CD4-positive, alpha-beta T cell treated with Interleukin-4 for 1 hour (primary cell): ENCODE measurements around the gene RITA1.
A peak's percentile ranks its signal among the peaks of the same experiment; 100 is the strongest.
"Not testable (repeated sequence)": the region's sequence is repeated elsewhere in the genome, so short reads cannot be mapped to it uniquely, and the experiment has no call there.

Experiments
- DNase-seq, 2 donors: peaks; one replicate each; pipeline ENCODE4 v3.0.0-alpha.2; 2020 to 2022

Gene RITA1

GRCh38 chr12:113185180-113186032, at the start of gene RITA1, which contains the start of gene DDX54:
RITA1 (plus strand) TSS chr12:113185721; CDS start chr12:113186747, 1,026 bp downstream.
DDX54 (minus strand) TSS chr12:113185478; CDS start chr12:113185451, 27 bp downstream.
- peak; percentile 71 to 86 for DNase-seq

GRCh38 chr12:113136128-113136989, 49.2 kb upstream of the RITA1 start:
- peak; percentile 67 to 76 for DNase-seq

GRCh38 chr12:113136990-113137511, 48.5 kb upstream of the RITA1 start:
- no peak for DNase-seq

GRCh38 chr12:113137861-113138783, 47.4 kb upstream of the RITA1 start:
- DNase-seq: no peak

- DNase-seq: no peak
These were observed 46.7 kb upstream of the RITA1 start for GRCh38 chr12:113138826-113139225.

GRCh38 chr12:113140706-113141105, 44.8 kb upstream of the RITA1 start:
- DNase-seq: no peak

GRCh38 chr12:113141716-113142115, 43.8 kb upstream of the RITA1 start:
- DNase-seq: not testable (repeated sequence)

- DNase-seq: peak in 1 of 2 donors; percentile 45
These were observed 43.2 kb upstream of the RITA1 start for GRCh38 chr12:113142173-113142885.

- no peak for DNase-seq
These were observed 42.6 kb upstream of the RITA1 start for GRCh38 chr12:113142886-113143332.

GRCh38 chr12:113143959-113144358, 41.6 kb upstream of the RITA1 start:
- DNase-seq: no peak

GRCh38 chr12:113144806-113145205, 40.7 kb upstream of the RITA1 start:
- DNase-seq: no peak

- DNase-seq: no peak
These were observed 39.6 kb upstream of the RITA1 start for GRCh38 chr12:113145720-113146551.

GRCh38 chr12:113146999-113147398, 38.5 kb upstream of the RITA1 start:
- no peak for DNase-seq

- no peak for DNase-seq
These were observed 36.0 kb upstream of the RITA1 start, which contains the start of gene CFAP73 for GRCh38 chr12:113149361-113150150. CFAP73 (plus strand) TSS chr12:113149724; CDS start chr12:113149858, 134 bp downstream.

GRCh38 chr12:113151655-113152054, 33.9 kb upstream of the RITA1 start:
- no peak for DNase-seq

GRCh38 chr12:113152196-113152834, 33.2 kb upstream of the RITA1 start:
- DNase-seq: no peak

GRCh38 chr12:113152835-113153814, 32.4 kb upstream of the RITA1 start:
- peak; percentile 72 to 74 for DNase-seq
